Vagina (tissue), 2 donors: Measurements from ENCODE around the gene TNK2. TPM values are rescaled to one million over a fixed set of nuclear protein-coding genes. Genes with fewer than 3 reads are reported as not detected.

ENCODE experiments used
- DNase-seq, 2 donors: peaks; one replicate each; pipeline ENCODE4 v3.0.0-alpha.2; 2017; ENCODE audit errors: extremely low spot score in 2 of 2
- H3K27ac ChIP-seq: fragments of 200-600 bp; sonication (generic); one replicate; pipeline ENCODE4 v1.5.1; 2019
- H3K27me3 ChIP-seq: fragments of 200-600 bp; sonication (generic); one replicate; pipeline ENCODE4 v1.5.1; 2019
- H3K36me3 ChIP-seq, 2 donors: fragments of 200-600 bp; sonication (generic); one replicate each; pipeline ENCODE4 v1.5.1; 2017 to 2019
- H3K4me1 ChIP-seq: fragments of 200-600 bp; sonication (generic); one replicate; pipeline ENCODE4 v1.5.1; 2019
- H3K4me3 ChIP-seq, 2 donors: fragments of 200-600 bp; sonication (generic); 1 replicate in 1 of 2; 2 replicates in 1 of 2; pipeline ENCODE4 v1.5.1; 2016 to 2019
- H3K9me3 ChIP-seq: fragments of 200-600 bp; sonication (generic); one replicate; pipeline ENCODE4 v1.5.1; 2019
- POLR2A ChIP-seq, 2 donors: fragments of 450-650 bp; IDR thresholded peaks; one replicate each; pipeline ENCODE4 v1.6.1; 2017; ENCODE audit warnings: antibody characterized with exemption in 2 of 2, mild to moderate bottlenecking in 2 of 2, moderate library complexity in 2 of 2
- POLR2AphosphoS5 ChIP-seq, 2 donors: sonication (generic); formaldehyde crosslinking; IDR thresholded peaks; one replicate each; pipeline ENCODE4 v1.9.0; 2017; ENCODE audit warnings: antibody characterized with exemption in 2 of 2, mild to moderate bottlenecking in 2 of 2, low read depth in 1 of 2; ENCODE audit not compliant: insufficient read depth in 1 of 2
- intact Hi-C: fragments of 100-400 bp; cut with DNase I; formaldehyde crosslinking; loops from one replicate; pipeline ENCODE4 v1.15.1; 2023
- total RNA-seq: library from RNA; depleted of rRNA; stranded (reverse); fragments of >200 nt; gene quantifications from one replicate; pipeline ENCODE4 v1.2.3, GENCODE V29; 2016
- TF ChIP-seq, protein P1 (sequence below), 3 experiments: fragments of 450-650 bp in 2 of 3; fragments of 200-600 bp in 1 of 3; sonication (generic) in 1 of 3; IDR thresholded peaks; one replicate each; pipeline ENCODE4 v1.5.1; 2017 to 2019; ENCODE audit warnings: antibody characterized with exemption in 3 of 3, mild to moderate bottlenecking in 2 of 3, moderate library complexity in 2 of 3

The TNK2 gene
- total RNA-seq, 1 donor from 2014 or later, result 41.5 TPM

DNA sequence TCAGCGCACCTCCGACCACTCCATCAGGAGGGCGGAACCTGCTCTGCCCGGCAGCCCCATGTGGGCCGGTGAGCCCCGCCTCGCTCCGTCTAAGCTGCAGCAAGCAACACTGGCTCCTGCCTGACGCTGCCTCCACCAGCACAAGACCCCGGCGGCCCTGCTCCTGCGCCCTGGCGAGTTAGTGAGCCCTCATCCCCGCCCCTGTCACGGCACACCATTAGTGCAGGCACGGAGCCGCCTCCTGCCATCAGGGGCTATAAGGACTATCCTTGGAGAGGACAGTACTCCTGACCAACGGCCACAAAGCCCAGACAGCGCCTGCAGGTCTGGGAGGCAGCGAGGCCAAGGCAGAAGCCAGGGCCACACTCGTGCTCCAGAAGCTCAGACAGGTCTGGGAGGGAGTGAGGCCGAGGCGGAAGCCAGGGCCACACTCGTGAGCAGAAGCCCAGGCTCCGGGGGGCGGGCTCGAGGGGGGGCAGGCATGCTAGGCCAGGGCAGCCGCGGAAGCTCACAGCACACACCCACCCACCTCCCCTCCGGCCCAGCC lies 39.4 kb downstream of the TNK2 start:
- Histone ChIP-seq H3K36me3 (peaks cover 0 to 45% of the 10 kb centered on the region in 2 donors), H3K9me3 (no peaks in the 10 kb centered on the region), H3K27ac (no peak overlapping the region), H3K4me1 (peaks cover 3% of the 10 kb centered on the region), H3K27me3 (no peaks in the 10 kb centered on the region), H3K4me3 (no peak overlapping the region)
- intact Hi-C loops, result no loop called here
- no peak for DNase-seq
- TF ChIP-seq POLR2AphosphoS5 (IDR thresholded peaks at IDR 0.05; ENCODE audit: insufficient read depth in 1 of 2, low read depth in 1 of 2), result no peak
- TF ChIP-seq, protein P1, sequence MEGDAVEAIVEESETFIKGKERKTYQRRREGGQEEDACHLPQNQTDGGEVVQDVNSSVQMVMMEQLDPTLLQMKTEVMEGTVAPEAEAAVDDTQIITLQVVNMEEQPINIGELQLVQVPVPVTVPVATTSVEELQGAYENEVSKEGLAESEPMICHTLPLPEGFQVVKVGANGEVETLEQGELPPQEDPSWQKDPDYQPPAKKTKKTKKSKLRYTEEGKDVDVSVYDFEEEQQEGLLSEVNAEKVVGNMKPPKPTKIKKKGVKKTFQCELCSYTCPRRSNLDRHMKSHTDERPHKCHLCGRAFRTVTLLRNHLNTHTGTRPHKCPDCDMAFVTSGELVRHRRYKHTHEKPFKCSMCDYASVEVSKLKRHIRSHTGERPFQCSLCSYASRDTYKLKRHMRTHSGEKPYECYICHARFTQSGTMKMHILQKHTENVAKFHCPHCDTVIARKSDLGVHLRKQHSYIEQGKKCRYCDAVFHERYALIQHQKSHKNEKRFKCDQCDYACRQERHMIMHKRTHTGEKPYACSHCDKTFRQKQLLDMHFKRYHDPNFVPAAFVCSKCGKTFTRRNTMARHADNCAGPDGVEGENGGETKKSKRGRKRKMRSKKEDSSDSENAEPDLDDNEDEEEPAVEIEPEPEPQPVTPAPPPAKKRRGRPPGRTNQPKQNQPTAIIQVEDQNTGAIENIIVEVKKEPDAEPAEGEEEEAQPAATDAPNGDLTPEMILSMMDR (IDR thresholded peaks at IDR 0.05), result no peak
- no peak for TF ChIP-seq POLR2A (IDR thresholded peaks at IDR 0.05)

GRCh38 chr3:195868336-195868865 lies 40.0 kb downstream of the TNK2 start:
- H3K27me3 ChIP-seq, result no peaks in the 10 kb centered on the region
- H3K36me3 ChIP-seq, result peaks cover 0 to 45% of the 10 kb centered on the region in 2 donors
- H3K4me3 ChIP-seq, result no peak overlapping the region
- no peaks in the 10 kb centered on the region for H3K9me3 ChIP-seq
- H3K4me1 ChIP-seq, result peaks cover 9% of the 10 kb centered on the region
- no peak overlapping the region for H3K27ac ChIP-seq
- intact Hi-C loops, result no loop called here
- TF ChIP-seq, protein P1 (IDR thresholded peaks at IDR 0.05), result no peak
- TF ChIP-seq POLR2AphosphoS5 (IDR thresholded peaks at IDR 0.05; ENCODE audit: insufficient read depth in 1 of 2, low read depth in 1 of 2), result no peak
- TF ChIP-seq POLR2A (IDR thresholded peaks at IDR 0.05), result no peak
- DNase-seq, result no peak

- DNase-seq, result no peak
- H3K27me3 ChIP-seq, result no peaks in the 10 kb centered on the region
- no peaks in the 10 kb centered on the region for H3K9me3 ChIP-seq
- H3K36me3 ChIP-seq, result peaks cover 0 to 43% of the 10 kb centered on the region in 2 donors
- intact Hi-C loops, result no loop called here
- H3K27ac ChIP-seq, result no peak overlapping the region
- no peak overlapping the region for H3K4me3 ChIP-seq
- peaks cover 12% of the 10 kb centered on the region for H3K4me1 ChIP-seq
- TF ChIP-seq POLR2A (IDR thresholded peaks at IDR 0.05), result no peak
- TF ChIP-seq, protein P1 (IDR thresholded peaks at IDR 0.05), result no peak
- no peak for TF ChIP-seq POLR2AphosphoS5 (IDR thresholded peaks at IDR 0.05; ENCODE audit: insufficient read depth in 1 of 2, low read depth in 1 of 2)
These were observed 40.6 kb downstream of the TNK2 start for GRCh38 chr3:195867631-195868335.

GRCh38 chr3:195866686-195867511 lies 41.5 kb downstream of the TNK2 start:
- H3K9me3 ChIP-seq, result no peaks in the 10 kb centered on the region
- peaks cover 0 to 35% of the 10 kb centered on the region in 2 donors for H3K36me3 ChIP-seq
- TF ChIP-seq, protein P1 (IDR thresholded peaks at IDR 0.05), result no peak
- TF ChIP-seq POLR2A (IDR thresholded peaks at IDR 0.05), result no peak
- no peak for TF ChIP-seq POLR2AphosphoS5 (IDR thresholded peaks at IDR 0.05; ENCODE audit: insufficient read depth in 1 of 2, low read depth in 1 of 2)
- no peaks in the 10 kb centered on the region for H3K27me3 ChIP-seq
- DNase-seq, result no peak
- intact Hi-C loops, result no loop called here
- no peak overlapping the region for H3K4me3 ChIP-seq
- peaks cover 13% of the 10 kb centered on the region for H3K4me1 ChIP-seq
- no peak overlapping the region for H3K27ac ChIP-seq
